Placental epithelial cell (primary cell): ENCODE results near the gene CKMT1B. TPM values are rescaled to one million over a fixed set of nuclear protein-coding genes. Genes with fewer than 3 reads are reported as not detected.

ENCODE experiments used
- small RNA-seq: library from RNA; depleted of rRNA; stranded (forward); fragments of <200 nt; gene quantifications from one replicate; pipeline ENCODE3, GENCODE V24; 2012
- total RNA-seq: library from RNA; depleted of rRNA; stranded (reverse); fragments of >200 nt; gene quantifications from 2 replicates; pipeline ENCODE4 v1.2.3, GENCODE V29; 2012

Gene CKMT1B
- total RNA-seq: 0.39 and 0.54 TPM in 2 replicates

GRCh38 chr15:43593328-43594190 lies at the start of gene CKMT1B:
TSS of gene CKMT1B (plus strand) at chr15:43594027. CDS start at chr15:43594219, 192 bp downstream.

GRCh38 chr15:43589778-43590466 lies 3.9 kb upstream of the CKMT1B start, which contains the start of gene PPIP5K1:
TSS of gene PPIP5K1 (minus strand) at chr15:43590208. CDS start at chr15:43584504, 5,704 bp downstream.

GRCh38 chr15:43618700-43619099 lies 24.9 kb downstream of the CKMT1B start, which contains the start of gene STRC:
TSS of gene STRC (minus strand) at chr15:43618800. CDS start at chr15:43618722, 78 bp downstream.

Small RNA genes within 50 kb of the gene (small RNA-seq; reads per million reads assigned to genes)
- gene PDIA3P2 (not detected), gene RNU6-554P (not detected), gene RNU6-610P (not detected)

Other genes with a start within 250 kb of the CKMT1B start
- gene ZSCAN29, start 223.0 kb upstream of the CKMT1B start, total RNA-seq: 30.2 and 31.1 TPM in 2 replicates
- gene TUBGCP4, start 222.9 kb upstream of the CKMT1B start, total RNA-seq: 9.0 and 13.9 TPM in 2 replicates
- 62.0 and 84.0 TPM in 2 replicates for gene TP53BP1, start 100.9 kb upstream of the CKMT1B start, total RNA-seq
- gene MAP1A, start 76.4 kb upstream of the CKMT1B start, total RNA-seq: 8.6 and 10.6 TPM in 2 replicates
- 16.9 and 17.5 TPM in 2 replicates for gene PPIP5K1, start 3.8 kb upstream of the CKMT1B start, total RNA-seq
- 0.33 and 0.79 TPM in 2 replicates for gene STRC, start 24.8 kb downstream of the CKMT1B start, total RNA-seq
- 0.43 and 1.6 TPM in 2 replicates for gene CATSPER2, start 54.8 kb downstream of the CKMT1B start, total RNA-seq
- gene CKMT1A, start 99.8 kb downstream of the CKMT1B start, total RNA-seq: 1.6 and 2.3 TPM in 2 replicates
- gene PDIA3, start 152.4 kb downstream of the CKMT1B start, total RNA-seq: 168 and 173 TPM in 2 replicates
- 2.9 and 5.5 TPM in 2 replicates for gene ELL3, start 182.9 kb downstream of the CKMT1B start, total RNA-seq
- gene SERF2, start 198.3 kb downstream of the CKMT1B start, total RNA-seq: 606 and 821 TPM in 2 replicates
- 0.39 TPM in 1 of 2 replicates, not detected in the other for gene SERINC4, start 206.2 kb downstream of the CKMT1B start, total RNA-seq
- gene HYPK, start 206.6 kb downstream of the CKMT1B start, total RNA-seq: 4.6 and 9.4 TPM in 2 replicates
- 15.8 and 25.1 TPM in 2 replicates for gene MFAP1, start 230.7 kb downstream of the CKMT1B start, total RNA-seq
- 7.9 and 9.0 TPM in 2 replicates for gene WDR76, start 233.0 kb downstream of the CKMT1B start, total RNA-seq